ENCODE data around the gene ACP1. TPM values are rescaled to one million over a fixed set of nuclear protein-coding genes. Genes with fewer than 3 reads are reported as not detected.

The ACP1 gene
- total RNA-seq, 4 donors from 2014 or later = 66.3 to 92.6 (median 71.7) TPM

DNA sequence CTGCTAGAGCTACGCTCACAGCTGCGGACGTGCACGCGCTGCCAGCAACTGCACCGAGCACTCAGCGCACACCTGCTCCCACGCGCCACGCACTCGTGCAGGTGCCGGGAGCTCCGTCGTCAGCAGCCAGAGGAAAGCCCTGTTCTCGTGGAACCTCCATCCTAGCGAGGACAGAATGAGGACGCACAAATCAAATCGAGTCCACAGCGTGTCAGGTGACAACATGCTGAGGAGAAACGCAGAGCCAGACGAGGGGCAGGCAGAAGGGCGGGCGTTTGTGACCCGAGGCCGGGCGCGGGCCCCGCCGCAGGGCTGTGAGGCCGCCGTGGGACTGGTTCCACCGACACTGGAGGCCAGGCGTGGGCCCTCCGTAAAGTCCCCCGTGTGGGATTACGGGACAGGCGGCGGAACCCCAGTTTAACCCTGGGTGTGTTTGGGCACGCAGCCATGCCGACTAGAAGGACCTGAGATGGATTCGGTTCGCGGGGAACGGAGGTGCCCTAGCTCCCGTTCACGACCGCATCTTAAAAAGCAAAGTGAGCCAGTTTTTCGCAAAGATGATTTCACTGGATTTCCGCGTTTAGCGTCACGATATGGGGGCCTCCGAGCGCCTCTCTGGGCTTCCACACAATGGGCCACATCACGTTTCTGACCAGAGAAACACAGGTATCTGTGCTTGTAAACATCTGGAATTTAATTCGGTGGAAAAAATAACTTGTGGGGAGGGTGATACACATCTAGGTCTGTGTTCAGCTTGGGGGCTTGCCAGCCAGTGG lies 50.0 kb downstream of the ACP1 start:
- TF ChIP-seq, protein P1, sequence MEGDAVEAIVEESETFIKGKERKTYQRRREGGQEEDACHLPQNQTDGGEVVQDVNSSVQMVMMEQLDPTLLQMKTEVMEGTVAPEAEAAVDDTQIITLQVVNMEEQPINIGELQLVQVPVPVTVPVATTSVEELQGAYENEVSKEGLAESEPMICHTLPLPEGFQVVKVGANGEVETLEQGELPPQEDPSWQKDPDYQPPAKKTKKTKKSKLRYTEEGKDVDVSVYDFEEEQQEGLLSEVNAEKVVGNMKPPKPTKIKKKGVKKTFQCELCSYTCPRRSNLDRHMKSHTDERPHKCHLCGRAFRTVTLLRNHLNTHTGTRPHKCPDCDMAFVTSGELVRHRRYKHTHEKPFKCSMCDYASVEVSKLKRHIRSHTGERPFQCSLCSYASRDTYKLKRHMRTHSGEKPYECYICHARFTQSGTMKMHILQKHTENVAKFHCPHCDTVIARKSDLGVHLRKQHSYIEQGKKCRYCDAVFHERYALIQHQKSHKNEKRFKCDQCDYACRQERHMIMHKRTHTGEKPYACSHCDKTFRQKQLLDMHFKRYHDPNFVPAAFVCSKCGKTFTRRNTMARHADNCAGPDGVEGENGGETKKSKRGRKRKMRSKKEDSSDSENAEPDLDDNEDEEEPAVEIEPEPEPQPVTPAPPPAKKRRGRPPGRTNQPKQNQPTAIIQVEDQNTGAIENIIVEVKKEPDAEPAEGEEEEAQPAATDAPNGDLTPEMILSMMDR (IDR thresholded peaks at IDR 0.05; ENCODE audit: low read depth) = no peak

DNA sequence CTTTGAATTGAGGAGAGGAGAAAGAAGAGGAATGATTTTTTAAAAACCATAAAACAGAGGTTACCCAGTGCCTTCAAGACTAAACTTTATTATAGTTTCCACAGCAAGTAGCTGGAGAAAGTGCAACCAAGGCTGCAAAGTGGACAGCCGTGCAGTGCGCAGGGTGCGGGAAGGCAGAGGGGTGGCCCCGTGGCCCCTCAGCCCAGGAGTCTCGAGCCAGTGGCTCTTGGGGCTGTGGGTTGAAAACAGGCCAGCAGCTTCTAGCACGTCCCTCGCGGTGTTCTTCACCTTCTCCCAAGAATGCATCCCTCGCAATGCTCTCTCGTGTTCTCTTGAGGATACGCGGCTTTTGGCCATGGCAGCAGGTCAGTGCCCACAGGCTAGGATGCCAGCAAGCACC lies 51.6 kb downstream of the ACP1 start:
- TF ChIP-seq, protein P1 (IDR thresholded peaks at IDR 0.05; ENCODE audit: low read depth) = no peak

DNA sequence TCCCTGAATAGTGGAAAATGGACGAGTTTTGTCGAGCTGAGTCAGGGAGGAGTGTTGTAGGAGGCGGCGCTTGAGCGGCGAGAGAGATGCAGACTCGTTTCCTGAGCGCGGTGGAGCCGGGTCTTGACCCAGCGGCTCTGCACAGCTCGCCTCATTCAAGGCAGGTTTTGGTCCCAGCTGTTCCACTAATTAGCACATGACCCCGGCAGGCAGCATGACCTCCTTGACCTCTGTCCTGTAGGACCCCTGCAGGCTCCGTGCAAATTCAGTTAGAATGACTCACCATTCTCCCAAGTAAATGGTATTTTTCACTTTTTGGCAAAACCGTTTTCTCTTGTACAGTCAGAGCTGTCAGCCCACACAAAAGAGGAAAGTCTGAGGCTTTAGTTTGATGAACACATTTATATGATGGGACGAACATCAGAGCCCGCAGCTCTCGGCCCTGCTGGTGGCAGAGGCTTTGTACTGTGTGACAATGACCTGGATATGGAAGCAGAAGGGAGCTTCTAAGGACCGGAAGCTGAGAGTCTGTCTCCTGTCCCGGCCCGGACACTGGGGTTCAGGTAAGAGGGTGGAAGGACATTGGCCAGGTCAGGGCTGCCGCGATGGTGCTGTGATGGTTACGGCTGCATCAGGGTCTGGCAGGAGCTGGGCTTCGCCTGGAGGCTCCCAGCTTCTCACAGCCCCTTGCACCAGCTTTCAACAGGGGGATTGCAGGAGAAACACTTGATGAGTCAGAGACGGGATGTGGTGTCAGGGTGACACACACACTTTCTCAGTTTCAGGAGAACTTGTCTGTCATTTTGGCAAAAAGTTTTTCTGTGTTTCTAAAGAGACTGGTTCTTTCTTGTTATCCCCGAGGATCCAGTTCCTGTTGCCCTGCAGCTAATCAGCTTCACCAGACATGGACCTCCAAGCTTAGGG lies 53.0 kb downstream of the ACP1 start:
- TF ChIP-seq, protein P1 (IDR thresholded peaks at IDR 0.05; ENCODE audit: low read depth) = no peak

DNA sequence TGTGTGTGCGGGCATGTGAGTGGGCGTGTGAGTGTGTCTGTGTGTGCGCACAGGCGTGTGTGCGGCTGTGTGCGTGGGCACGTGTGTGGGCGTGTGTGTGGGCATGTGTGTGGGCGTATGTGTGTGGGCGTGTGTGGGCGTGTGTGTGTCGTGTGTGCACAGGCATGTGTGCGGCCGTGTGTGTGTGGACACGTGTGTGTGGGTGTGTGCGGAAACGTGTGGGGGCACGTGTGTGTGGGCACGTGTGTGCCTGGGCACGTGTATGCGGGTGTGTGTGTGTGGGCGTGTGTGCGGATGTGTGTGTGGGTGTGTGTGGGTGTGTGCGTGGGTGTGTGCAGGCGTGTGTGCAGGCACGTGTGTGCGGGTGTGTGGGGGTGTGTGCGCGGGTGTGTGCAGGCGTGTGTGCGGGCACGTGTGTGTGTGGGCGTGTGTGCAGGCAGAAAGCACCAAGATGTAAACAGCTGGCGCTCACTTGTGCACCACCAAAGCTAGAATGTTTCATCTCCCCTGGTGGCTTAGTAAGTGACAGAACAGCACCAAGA lies 54.4 kb downstream of the ACP1 start:
- TF ChIP-seq, protein P1 (IDR thresholded peaks at IDR 0.05; ENCODE audit: low read depth) = no peak

DNA sequence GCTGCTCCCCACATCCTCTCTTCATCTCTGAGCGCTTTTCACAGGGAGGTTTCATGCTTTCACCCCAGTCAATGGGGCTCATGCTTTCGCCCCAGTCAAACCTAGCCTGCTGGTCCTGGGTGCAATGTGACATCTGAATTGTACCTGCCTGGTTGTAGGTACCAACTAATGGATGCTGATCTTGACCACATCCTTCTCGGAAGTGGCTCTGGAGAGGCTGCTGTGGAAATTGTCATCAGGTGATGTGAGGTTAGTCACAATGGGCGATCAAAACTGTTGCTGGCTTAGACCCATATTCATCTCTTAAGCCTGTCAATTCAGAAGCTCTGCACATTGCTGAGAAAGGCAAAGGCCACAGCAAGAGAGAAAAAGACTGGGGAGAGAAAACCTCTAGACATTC lies 55.8 kb downstream of the ACP1 start:
- TF ChIP-seq, protein P1 (IDR thresholded peaks at IDR 0.05; ENCODE audit: low read depth) = no peak

DNA sequence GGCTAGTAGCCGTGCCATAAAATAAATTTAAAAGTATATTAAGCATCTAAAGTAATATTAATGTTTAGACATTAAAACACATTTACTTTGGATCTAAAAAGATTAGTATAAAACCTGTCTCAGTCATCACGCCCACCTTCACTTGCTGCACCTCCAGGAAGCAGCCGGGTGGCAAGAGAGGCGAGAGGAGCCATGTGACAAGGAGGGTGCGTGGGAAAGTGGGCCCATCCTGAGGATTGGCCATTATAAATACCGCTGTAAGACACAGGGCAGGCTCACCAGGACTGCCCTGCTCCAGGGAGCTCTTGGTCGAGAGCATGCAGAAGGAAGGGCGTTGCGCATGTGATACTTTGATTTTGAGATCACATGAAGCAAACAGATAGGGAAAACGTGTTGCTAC lies 57.6 kb downstream of the ACP1 start:
- TF ChIP-seq, protein P1 (IDR thresholded peaks at IDR 0.05; ENCODE audit: low read depth) = no peak

DNA sequence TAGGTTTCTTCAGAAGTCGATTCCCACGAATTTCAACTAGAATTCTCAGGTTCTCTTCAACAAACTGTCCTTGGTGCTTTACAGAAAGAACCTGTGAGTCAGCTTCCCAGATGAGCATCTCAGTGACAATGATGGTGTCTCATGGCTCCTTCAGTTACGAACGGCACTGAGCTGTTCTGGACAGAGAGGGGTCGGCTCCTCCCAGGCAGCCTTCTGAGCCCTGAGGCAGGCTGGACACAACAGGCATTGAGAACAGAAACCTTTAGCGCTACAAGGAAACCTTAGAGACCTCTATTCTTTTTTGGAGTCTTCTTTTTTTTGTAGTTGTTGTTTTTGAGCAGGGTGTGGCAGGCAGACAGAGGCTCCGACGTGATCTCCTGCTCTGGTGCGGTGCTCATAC lies 58.3 kb downstream of the ACP1 start:
- TF ChIP-seq, protein P1 (IDR thresholded peaks at IDR 0.05; ENCODE audit: low read depth) = no peak
